Activated CD8-positive, alpha-beta T cell treated with anti-CD3 and anti-CD28 coated beads for 36 hours (primary cell): ENCODE results near the gene EHD1. TPM values are rescaled to one million over a fixed set of nuclear protein-coding genes. Genes with fewer than 3 reads are reported as not detected.
A peak's percentile ranks its signal among the peaks of the same experiment; 100 is the strongest.

Experiments used
- ATAC-seq: fragments of 200-7000 bp; cut with Tn5 transposase; one replicate; pipeline ENCODE4 v1.10.0; 2021; ENCODE audit warnings: mild to moderate bottlenecking, moderate library complexity
- CTCF ChIA-PET: fragments of 350-600 bp; sonication (Branson Sonifier 250); formaldehyde crosslinking; loops from one replicate; lab custom pipeline; 2021; ENCODE audit warnings: antibody characterized with exemption; lab: Charles Lee
- POLR2A ChIA-PET: fragments of 350-600 bp; sonication (Branson Sonifier 250); formaldehyde crosslinking; loops from one replicate; lab custom pipeline; 2021; ENCODE audit warnings: antibody characterized with exemption; lab: Charles Lee
- DNase-seq: peaks from one replicate; pipeline ENCODE4 v3.0.0-alpha.2; 2020
- H3K27ac Mint-ChIP-seq: one replicate; pipeline ENCODE4 v1.8.0; 2021; ENCODE audit warnings: mild to moderate bottlenecking, mixed read lengths
- H3K27me3 Mint-ChIP-seq: one replicate; pipeline ENCODE4 v1.8.0; 2021; ENCODE audit warnings: mixed read lengths
- H3K36me3 Mint-ChIP-seq: one replicate; pipeline ENCODE4 v1.8.0; 2021; ENCODE audit warnings: low read depth, mixed read lengths
- H3K4me1 Mint-ChIP-seq: one replicate; pipeline ENCODE4 v1.8.0; 2021; ENCODE audit warnings: low read depth, mixed read lengths
- H3K4me3 Mint-ChIP-seq: one replicate; pipeline ENCODE4 v1.8.0; 2021; ENCODE audit warnings: mild to moderate bottlenecking, moderate library complexity, mixed read lengths
- H3K9me3 Mint-ChIP-seq: one replicate; pipeline ENCODE4 v1.8.0; 2021; ENCODE audit warnings: mixed read lengths
- CTCF ChIP-seq: fragments of 200-600 bp; IDR thresholded peaks from one replicate; pipeline ENCODE4 v1.8.0; 2022; ENCODE audit warnings: antibody characterized with exemption, mild to moderate bottlenecking
- intact Hi-C: fragments of 100-400 bp; cut with micrococcal nuclease; formaldehyde crosslinking; loops from one replicate; pipeline ENCODE4 v1.10.0; 2022
- total RNA-seq, 2 experiments: library from RNA; stranded (reverse); gene quantifications; one replicate each; pipeline ENCODE4 v1.2.3, GENCODE V29; 2021

Gene EHD1
- total RNA-seq, 2 experiments from 2014 or later = 60.3 to 65.1 TPM

- Mint-ChIP-seq H3K4me1 (peaks cover 91% of the 10 kb centered on the region), H3K4me3 (peak overlapping the region; percentile 66), H3K9me3 (peaks cover 11% of the 10 kb centered on the region), H3K36me3 (peaks cover 33% of the 10 kb centered on the region), H3K27ac (peak overlapping the region; percentile 95), H3K27me3 (no peaks in the 10 kb centered on the region)
- no peak for TF ChIP-seq CTCF
- POLR2A ChIA-PET = interaction anchor here (0.9 to 26.2 kb wide), 4 partner anchors 12 to 257 kb away, joined by 3 to 768 read pairs (median 162); partner anchors contain the start of genes CDC42BPG, EHD1, FAU and MRPL49
- DNase-seq = peak; percentile 89
- intact Hi-C loops = no loop called here
- peak; percentile 61 for ATAC-seq
- CTCF ChIA-PET = interaction anchor here (1.2 to 28.9 kb wide), 4 partner anchors 12 to 249 kb away, joined by 3 to 1168 read pairs (median 160); partner anchors contain the start of genes ARL2, CDC42BPG and EHD1
Measured at GRCh38 chr11:64864473-64865285, 13.7 kb downstream of the EHD1 start.

GRCh38 chr11:64864135-64864472, 14.3 kb downstream of the EHD1 start:
- ATAC-seq (no peak), DNase-seq (no peak)
- CTCF ChIA-PET = interaction anchor here (1.2 to 28.9 kb wide), 4 partner anchors 11 to 250 kb away, joined by 3 to 1168 read pairs (median 160); partner anchors contain the start of genes ARL2, CDC42BPG and EHD1
- peaks cover 11% of the 10 kb centered on the region for H3K9me3 Mint-ChIP-seq
- peak overlapping the region; percentile 95 for H3K27ac Mint-ChIP-seq
- TF ChIP-seq CTCF = no peak
- intact Hi-C loops = no loop called here
- peaks cover 34% of the 10 kb centered on the region for H3K36me3 Mint-ChIP-seq
- H3K4me3 Mint-ChIP-seq = peak overlapping the region; percentile 66
- no peaks in the 10 kb centered on the region for H3K27me3 Mint-ChIP-seq
- H3K4me1 Mint-ChIP-seq = peaks cover 91% of the 10 kb centered on the region
- POLR2A ChIA-PET = interaction anchor here (0.9 to 26.2 kb wide), 4 partner anchors 11 to 258 kb away, joined by 3 to 768 read pairs (median 162); partner anchors contain the start of genes CDC42BPG, EHD1, FAU and MRPL49

- H3K4me1 Mint-ChIP-seq = peaks cover 91% of the 10 kb centered on the region
- peaks cover 11% of the 10 kb centered on the region for H3K9me3 Mint-ChIP-seq
- TF ChIP-seq CTCF = no peak
- DNase-seq = peak; percentile 11
- intact Hi-C loops = no loop called here
- CTCF ChIA-PET = interaction anchor here (1.2 to 28.9 kb wide), 4 partner anchors 11 to 250 kb away, joined by 3 to 1168 read pairs (median 160); partner anchors contain the start of genes ARL2, CDC42BPG and EHD1
- peaks cover 38% of the 10 kb centered on the region for H3K36me3 Mint-ChIP-seq
- H3K4me3 Mint-ChIP-seq = peak overlapping the region; percentile 66
- POLR2A ChIA-PET = interaction anchor here (0.7 to 26.2 kb wide), 4 partner anchors 10 to 120 kb away, joined by 3 to 768 read pairs (median 162); partner anchors contain the start of genes CDC42BPG and EHD1
- no peaks in the 10 kb centered on the region for H3K27me3 Mint-ChIP-seq
- H3K27ac Mint-ChIP-seq = peak overlapping the region; percentile 95
- ATAC-seq = no peak
Measured at GRCh38 chr11:64863391-64864060, 14.9 kb downstream of the EHD1 start.

GRCh38 chr11:64862987-64863390, 15.4 kb downstream of the EHD1 start:
- ChIA-PET CTCF (interaction anchor here (13.5 to 28.9 kb wide), 2 partner anchors 10 to 23 kb away, joined by 316 to 1168 read pairs; partner anchors contain the start of genes CDC42BPG and EHD1), POLR2A (interaction anchor here (0.7 to 26.2 kb wide), 3 partner anchors 10 to 81 kb away, joined by 3 to 768 read pairs (median 320); partner anchors contain the start of genes CDC42BPG and EHD1)
- Mint-ChIP-seq H3K4me1 (peaks cover 89% of the 10 kb centered on the region), H3K4me3 (peak overlapping the region; percentile 66), H3K36me3 (peaks cover 37% of the 10 kb centered on the region), H3K27ac (peak overlapping the region; percentile 95), H3K27me3 (no peaks in the 10 kb centered on the region), H3K9me3 (peaks cover 11% of the 10 kb centered on the region)
- DNase-seq (no peak), ATAC-seq (no peak)
- TF ChIP-seq CTCF = no peak
- intact Hi-C loops = no loop called here
